Amygdala (tissue), 56 donors: ENCODE measurements around the gene GINS2.

Source experiments
- DNase-seq, 56 donors: peaks; one replicate each; lab custom pipeline; 2025; lab: John Stamatoyannopoulos, UW

Gene GINS2

DNA sequence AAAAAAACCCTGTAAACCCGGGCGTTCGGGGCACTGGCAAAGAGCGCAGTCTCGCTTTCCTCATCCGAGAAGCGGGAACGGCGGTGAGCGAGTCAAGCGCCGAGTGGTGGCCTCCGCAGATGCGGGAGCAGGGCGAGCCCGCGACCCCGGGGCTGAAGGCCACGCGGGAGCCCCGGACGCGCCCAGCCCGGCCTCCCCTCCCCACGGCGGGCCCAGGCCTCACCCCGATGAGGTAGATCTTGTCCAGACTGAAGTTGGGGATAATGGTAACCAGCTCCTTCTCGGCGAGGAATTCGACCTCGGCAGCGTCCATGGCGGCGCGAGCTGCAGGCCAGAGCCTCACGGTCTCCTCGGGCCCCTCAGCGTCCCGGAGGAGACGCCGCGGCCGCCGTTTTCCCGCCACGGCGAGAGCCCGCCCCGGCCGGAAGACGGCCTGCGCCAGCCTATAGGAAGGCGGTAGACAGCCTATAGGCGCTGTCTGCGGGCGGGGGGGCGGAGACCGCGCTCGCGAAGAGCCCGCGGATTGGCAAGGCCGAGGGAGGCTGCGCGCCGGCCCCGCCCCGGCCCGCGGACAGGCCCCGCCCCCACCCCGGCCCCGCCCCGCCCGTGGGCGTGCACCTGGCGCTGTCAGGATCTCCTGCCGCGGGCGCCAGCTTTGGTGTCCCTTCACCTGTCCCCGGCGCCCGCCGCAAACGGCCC lies at the start of gene GINS2:
Gene GINS2 (minus strand): TSS at position 369 of the 699 bp plus-strand sequence. CDS start 56 bp downstream, at position 313.
- peak; percentile 17 to 89 (median 72) for DNase-seq

DNA sequence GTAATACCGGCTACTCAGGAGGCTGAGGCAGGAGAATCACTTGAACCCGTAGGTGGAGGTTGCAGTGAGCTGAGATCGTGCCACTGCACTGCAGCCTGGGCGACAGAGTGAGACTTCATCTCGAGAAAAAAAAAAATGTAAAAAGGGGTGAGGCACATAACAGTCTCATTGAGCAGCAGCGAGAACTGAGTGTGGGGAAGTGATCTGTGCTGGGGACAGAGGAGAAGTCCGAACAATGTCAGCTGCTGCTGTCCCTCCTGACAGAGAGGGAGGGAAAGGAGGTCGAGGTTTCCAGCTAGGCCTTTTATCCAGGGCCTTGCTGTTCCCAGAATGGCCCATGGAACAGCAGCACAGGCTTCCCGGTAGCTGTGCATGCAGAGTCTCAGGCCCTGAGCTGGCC lies 48.2 kb upstream of the GINS2 start:
- no peak for DNase-seq

GRCh38 chr16:85735946-85736345 lies 47.2 kb upstream of the GINS2 start:
- DNase-seq, result no peak

GRCh38 chr16:85735225-85735635 lies 46.5 kb upstream of the GINS2 start:
- DNase-seq, result no peak

- no peak for DNase-seq
These were observed 45.7 kb upstream of the GINS2 start for GRCh38 chr16:85734311-85735017.

GRCh38 chr16:85733839-85734170 lies 45.1 kb upstream of the GINS2 start:
- DNase-seq, result no peak

DNA sequence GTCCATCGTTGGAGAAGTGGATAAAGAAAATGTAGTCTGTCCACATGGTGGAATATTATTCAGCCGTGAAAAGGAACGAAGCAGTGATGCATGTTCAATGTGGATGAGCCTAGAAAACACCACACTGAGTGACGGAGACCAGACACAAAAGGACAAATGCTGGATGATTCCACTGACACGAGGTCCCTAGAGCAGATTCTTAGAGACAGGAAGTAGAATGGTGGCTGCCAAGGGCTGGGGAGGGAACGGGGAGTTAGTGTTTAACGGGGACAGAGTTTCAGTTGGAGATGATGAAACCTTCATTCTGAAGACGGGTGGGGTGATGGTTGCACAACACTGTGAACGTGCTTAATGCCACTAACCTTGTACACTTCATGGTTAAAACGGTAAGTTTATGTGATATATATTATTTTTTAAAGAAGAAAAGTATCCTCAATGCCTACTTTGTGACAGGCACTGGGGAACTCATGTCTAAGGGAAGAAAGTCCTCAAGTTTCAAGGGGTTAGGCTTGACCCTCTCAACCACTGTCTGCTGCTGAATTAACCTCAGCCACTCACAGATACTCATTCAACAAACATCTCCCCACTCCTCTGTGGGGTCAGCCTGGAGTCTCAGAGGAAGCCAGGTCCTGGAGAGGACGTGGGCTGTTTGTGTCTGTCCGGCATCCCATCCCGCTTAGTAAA lies 44.5 kb upstream of the GINS2 start:
- no peak for DNase-seq

DNA sequence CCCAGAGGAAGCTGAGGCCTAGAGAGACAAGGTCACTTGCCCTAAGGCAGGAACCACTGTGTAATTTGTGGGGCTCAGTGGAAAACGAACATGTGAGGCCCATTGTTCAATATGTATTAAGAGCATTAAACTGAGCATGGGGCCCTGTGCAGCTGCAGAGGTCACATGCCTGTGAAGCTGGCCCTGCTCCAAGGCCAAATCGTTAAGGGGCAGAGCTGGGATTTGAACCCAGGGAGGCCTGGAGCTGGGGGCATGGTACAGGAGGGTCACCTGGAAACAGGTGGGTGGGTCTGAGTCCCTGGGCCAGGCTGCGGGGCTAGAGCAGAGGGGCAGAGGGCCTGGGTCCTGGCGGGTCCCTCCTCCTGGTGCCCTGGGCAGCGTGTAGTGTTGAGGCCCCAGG lies 42.4 kb upstream of the GINS2 start:
- no peak for DNase-seq

DNA sequence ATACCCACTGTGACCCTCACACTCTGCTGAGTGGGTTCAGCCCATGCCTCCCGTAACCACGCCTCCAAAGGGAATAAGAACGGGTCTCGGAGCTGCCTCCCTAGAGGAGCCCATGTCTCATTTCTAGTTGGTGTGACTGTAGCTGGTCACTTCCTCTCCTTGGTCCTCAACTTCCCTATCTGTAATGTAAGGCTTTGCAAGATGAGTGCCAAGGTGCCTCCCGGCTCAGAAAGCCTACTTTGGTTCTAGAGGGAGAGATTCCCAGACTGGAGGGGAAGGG lies 41.4 kb upstream of the GINS2 start:
- no peak for DNase-seq

GRCh38 chr16:85729452-85730185 lies 40.9 kb upstream of the GINS2 start:
- DNase-seq, result no peak

DNA sequence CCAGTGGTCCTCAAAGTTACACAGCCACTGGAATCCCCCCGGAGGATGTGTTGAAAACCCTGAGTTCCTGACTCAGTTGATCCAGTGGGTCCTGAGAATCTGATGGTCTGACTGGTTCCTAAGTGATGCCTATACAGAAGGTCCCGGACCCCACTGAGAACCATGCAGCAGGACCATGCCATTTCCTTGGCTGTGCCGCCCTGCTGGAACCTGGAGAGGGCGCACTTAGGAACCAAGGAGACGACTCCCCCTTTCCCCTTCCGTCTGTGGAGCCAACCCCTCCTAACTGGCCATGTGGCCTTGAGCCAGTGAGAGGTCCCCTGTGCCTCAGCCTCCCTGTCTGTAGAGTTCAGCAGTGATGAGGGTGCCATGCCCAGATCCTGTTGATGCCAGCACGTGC lies 40.1 kb upstream of the GINS2 start:
- no peak for DNase-seq

DNA sequence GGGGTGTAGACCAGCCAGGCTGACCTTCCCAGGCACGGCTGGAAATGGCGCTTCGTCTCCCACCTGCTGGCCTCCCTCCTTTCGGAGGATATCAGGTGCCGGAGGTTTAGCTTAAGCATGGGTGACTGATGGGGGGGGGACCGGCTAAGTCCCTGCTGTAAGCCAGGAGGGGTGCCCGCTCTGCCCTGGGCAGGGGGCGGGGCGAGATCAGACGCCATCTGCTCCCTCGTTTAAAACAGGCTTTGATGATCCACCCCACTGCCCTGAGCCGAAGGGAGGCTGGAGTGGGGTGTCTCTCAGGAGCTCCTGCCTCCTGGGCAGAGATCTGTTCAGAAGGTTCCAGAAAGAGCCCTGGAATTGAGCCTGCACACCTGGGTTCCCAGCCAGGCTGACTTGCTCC lies 36.2 kb upstream of the GINS2 start:
- DNase-seq, result no peak

GRCh38 chr16:85724126-85724879 lies 35.5 kb upstream of the GINS2 start:
- no peak for DNase-seq

DNA sequence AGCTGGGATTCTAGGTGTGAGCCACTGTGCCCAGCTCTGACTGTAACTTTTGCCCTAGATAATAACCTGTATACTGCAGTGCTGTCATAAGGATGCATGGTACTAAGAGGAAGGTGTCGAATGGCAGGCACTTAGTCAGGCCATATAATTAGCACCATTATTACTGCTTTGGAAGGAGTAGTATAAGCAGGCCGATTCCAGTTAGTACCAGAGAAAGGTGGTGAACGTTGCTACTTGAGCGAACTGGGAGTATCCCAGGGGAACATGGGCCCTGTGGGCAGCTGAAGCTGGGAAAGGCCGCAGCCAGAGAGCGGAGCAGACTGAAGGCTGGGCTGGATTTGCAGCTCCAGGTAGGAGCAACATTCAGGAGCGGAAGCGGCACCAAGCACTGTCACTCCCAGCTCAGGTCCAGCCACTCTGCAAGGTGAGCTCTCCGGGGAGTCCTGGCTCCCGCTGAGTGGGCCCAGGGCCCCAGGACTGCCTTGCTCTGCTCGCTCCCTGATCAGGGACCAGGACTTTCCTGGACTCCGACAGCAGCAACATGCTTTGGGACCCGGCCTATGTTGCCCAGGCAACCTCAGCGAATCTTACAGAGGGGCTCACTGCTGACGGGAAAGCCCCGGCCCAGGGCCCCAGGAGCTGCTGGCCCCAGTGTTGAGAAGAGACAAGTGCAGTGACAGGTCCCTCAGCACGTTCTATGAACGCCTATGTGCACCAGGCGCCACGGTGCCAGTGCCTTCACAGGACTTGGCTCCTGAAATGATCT lies 33.6 kb upstream of the GINS2 start:
- DNase-seq, result peak in 13 of 56 donors; percentile 1 to 42 (median 12)

DNA sequence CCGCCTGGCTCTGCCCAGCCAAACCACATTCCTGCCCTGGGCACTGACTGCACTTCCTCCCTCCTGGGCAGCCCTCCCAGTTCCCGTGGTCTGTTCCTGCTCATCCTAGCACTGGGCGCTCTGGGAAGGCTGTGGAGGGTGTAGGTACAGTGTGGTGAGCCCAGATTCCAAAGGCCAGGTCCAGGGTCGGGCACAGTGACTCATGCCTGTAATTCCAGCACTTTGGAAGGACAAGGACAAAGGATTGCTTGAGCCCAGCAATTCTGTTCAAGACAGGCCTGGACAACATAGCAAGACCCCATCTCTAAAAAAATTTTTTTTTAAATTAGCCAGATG lies 31.5 kb upstream of the GINS2 start:
- no peak for DNase-seq

- no peak for DNase-seq
These were observed 31.0 kb upstream of the GINS2 start for GRCh38 chr16:85719605-85720301.

DNA sequence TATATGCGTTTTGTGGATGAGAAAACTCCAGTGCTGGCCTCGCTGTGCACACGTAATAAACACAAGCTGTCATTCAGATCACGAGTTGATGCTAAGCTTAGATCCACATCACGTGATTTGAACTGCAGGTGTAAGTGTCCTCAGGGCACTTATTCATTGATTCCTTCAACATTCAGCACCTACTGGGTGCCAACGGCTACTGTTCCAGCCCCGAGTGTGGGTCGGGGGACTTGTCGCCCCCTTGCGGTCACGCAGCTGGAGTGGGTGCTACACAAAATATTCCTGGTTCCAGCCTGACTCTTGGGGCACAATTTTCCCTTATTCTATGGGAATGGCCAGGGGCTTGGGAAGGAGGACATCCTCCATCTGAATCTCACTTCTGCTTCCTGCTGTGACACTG lies 29.9 kb upstream of the GINS2 start:
- no peak for DNase-seq

DNA sequence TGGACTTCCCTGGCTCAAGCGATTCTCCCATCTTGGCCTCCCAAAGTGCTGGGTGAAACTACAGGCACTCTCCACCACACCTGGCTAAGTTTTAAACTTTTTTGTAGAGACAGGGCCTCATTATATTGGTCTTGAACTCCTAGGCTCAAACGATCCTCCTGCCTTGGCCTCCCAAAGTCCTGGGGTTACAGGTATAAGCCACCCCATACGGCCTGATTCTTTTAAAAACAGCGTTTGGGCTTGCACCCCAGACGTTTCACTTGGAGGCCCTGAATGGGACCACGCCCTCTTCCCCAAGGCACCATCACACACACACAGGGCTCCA lies 29.4 kb upstream of the GINS2 start:
- no peak for DNase-seq

DNA sequence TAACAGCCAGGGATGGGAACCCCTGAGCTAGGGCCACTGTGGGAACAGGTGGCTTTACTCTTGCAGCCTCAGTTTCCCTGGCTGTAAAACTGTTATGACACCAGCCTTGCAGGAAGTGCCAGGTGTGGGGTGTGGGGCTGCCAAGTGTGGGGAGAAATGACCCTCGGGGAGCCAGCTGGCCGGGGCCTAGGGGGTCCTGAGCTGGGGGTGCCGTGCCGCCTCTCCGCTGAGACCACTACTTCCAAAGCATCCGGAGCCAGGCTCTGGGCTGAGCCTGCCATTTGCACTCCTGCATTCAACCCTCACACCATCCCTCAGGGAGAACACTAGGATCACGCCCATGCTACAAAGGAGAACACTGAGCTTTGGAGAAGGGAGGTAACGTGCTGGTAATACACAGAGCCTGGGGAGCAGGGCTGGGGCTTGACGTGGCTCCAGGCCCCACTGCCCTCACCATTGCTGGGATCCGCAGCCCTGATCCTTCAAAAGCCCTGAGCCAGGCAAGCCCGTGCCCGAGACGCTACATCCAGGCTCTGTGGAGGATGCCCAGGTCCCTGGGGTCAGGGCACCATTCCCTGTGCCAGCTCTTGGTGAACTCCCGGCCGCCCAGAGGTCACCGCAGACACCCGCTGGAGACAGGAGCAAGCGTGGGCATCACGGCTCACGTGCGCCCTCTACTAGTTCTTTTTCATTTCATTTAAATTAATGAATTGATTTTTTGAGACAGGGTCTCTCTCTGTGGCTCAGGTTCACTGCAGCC lies 28.8 kb upstream of the GINS2 start:
- peak in 37 of 56 donors; percentile 6 to 78 (median 31) for DNase-seq
